Measurements from ENCODE around the gene YTHDF2. TPM values are rescaled to one million over a fixed set of nuclear protein-coding genes. Genes with fewer than 3 reads are reported as not detected.
"Not testable (repeated sequence)": the region's sequence is repeated elsewhere in the genome, so short reads cannot be mapped to it uniquely, and the experiment has no call there.

The YTHDF2 gene
- total RNA-seq, 4 donors from 2014 or later: 39.3 to 53.3 (median 41.6) TPM

- H3K4me3 ChIP-seq: no peak overlapping the region
- H3K4me1 ChIP-seq: peaks cover 0 to 7% (median 3%) of the 10 kb centered on the region in 4 donors
- no peaks in the 10 kb centered on the region for H3K9me3 ChIP-seq
- H3K36me3 ChIP-seq: peaks cover 10 to 25% (median 16%) of the 10 kb centered on the region in 4 donors
- WGBS: 65% methylated on average over 4 of the region's 4 CpGs
- TF ChIP-seq CTCF (IDR thresholded peaks at IDR 0.05): no peak
- TF ChIP-seq POLR2A (IDR thresholded peaks at IDR 0.05; ENCODE audit: low read depth): no peak
- no peak for TF ChIP-seq POLR2AphosphoS5 (IDR thresholded peaks at IDR 0.05)
- TF ChIP-seq EP300 (IDR thresholded peaks at IDR 0.05): no peak
- no peak for DNase-seq (ENCODE audit: extremely low spot score)
- H3K27me3 ChIP-seq: no peaks in the 10 kb centered on the region
- H3K27ac ChIP-seq (replicated peaks in 1 of 4): no peak overlapping the region
- intact Hi-C loops (cut with DNase I): no loop called here
Observed at GRCh38 chr1:28718586-28719331, 18.0 kb upstream of the YTHDF2 start.

GRCh38 chr1:28719332-28719619, 17.5 kb upstream of the YTHDF2 start:
- H3K27ac ChIP-seq (replicated peaks in 1 of 4): no peak overlapping the region
- intact Hi-C loops (cut with DNase I): no loop called here
- TF ChIP-seq EP300 (IDR thresholded peaks at IDR 0.05): no peak
- no peak for TF ChIP-seq CTCF (IDR thresholded peaks at IDR 0.05)
- no peak for TF ChIP-seq POLR2A (IDR thresholded peaks at IDR 0.05; ENCODE audit: low read depth)
- TF ChIP-seq POLR2AphosphoS5 (IDR thresholded peaks at IDR 0.05): no peak

GRCh38 chr1:28720376-28720775, 16.4 kb upstream of the YTHDF2 start:
- Histone ChIP-seq H3K9me3 (no peaks in the 10 kb centered on the region), H3K27ac (replicated peaks in 1 of 4) (no peak overlapping the region), H3K27me3 (no peaks in the 10 kb centered on the region), H3K36me3 (peaks cover 0 to 9% (median 2%) of the 10 kb centered on the region in 4 donors), H3K4me3 (no peak overlapping the region), H3K4me1 (peaks cover 0 to 7% (median 3%) of the 10 kb centered on the region in 4 donors)
- intact Hi-C loops (cut with DNase I): no loop called here
- 77% methylated on average over 5 of the region's 5 CpGs for WGBS
- DNase-seq (ENCODE audit: extremely low spot score): no peak
- TF ChIP-seq POLR2AphosphoS5 (IDR thresholded peaks at IDR 0.05): no peak
- TF ChIP-seq CTCF (IDR thresholded peaks at IDR 0.05): no peak

More at GRCh38 chr1:28719332-28719619, 17.5 kb upstream of the YTHDF2 start:
- Histone ChIP-seq H3K9me3 (no peaks in the 10 kb centered on the region), H3K27me3 (no peaks in the 10 kb centered on the region), H3K36me3 (peaks cover 6 to 20% (median 11%) of the 10 kb centered on the region in 4 donors), H3K4me3 (no peak overlapping the region), H3K4me1 (peaks cover 0 to 7% (median 3%) of the 10 kb centered on the region in 4 donors)
- DNase-seq (ENCODE audit: extremely low spot score): no peak

- H3K27ac ChIP-seq (replicated peaks in 1 of 4); DNase-seq (ENCODE audit: extremely low spot score); H3K4me1 ChIP-seq; H3K27me3 ChIP-seq; H3K36me3 ChIP-seq; H3K9me3 ChIP-seq; H3K4me3 ChIP-seq; intact Hi-C loops (cut with DNase I): not testable (repeated sequence)
- WGBS: 97% methylated on average over 18 of the region's 18 CpGs
Observed at GRCh38 chr1:28721927-28722326, 14.8 kb upstream of the YTHDF2 start.

- H3K27ac ChIP-seq (replicated peaks in 1 of 4); DNase-seq (ENCODE audit: extremely low spot score); H3K9me3 ChIP-seq; H3K4me1 ChIP-seq; H3K27me3 ChIP-seq; H3K36me3 ChIP-seq; intact Hi-C loops (cut with DNase I); H3K4me3 ChIP-seq: not testable (repeated sequence)
- WGBS: 90% methylated on average over 5 of the region's 5 CpGs
Observed at GRCh38 chr1:28725365-28725764, 11.4 kb upstream of the YTHDF2 start.

- no peak for TF ChIP-seq CTCF (IDR thresholded peaks at IDR 0.05)
- no peak for TF ChIP-seq POLR2A (IDR thresholded peaks at IDR 0.05; ENCODE audit: low read depth)
- TF ChIP-seq EP300 (IDR thresholded peaks at IDR 0.05): no peak
- TF ChIP-seq POLR2AphosphoS5 (IDR thresholded peaks at IDR 0.05): no peak
- intact Hi-C loops (cut with DNase I): loop anchor here (2.0 to 5.0 kb wide), 3 partner anchors 67 to 229 kb away; partner anchors contain the start of genes GMEB1, RCC1 and TAF12
- Histone ChIP-seq H3K4me1 (peaks cover 38 to 50% (median 43%) of the 10 kb centered on the region in 4 donors), H3K9me3 (no peaks in the 10 kb centered on the region), H3K4me3 (peak overlapping the region; percentile 78 to 100 (median 86)), H3K36me3 (peaks cover 13 to 29% (median 17%) of the 10 kb centered on the region in 4 donors), H3K27me3 (no peaks in the 10 kb centered on the region), H3K27ac (replicated peaks in 1 of 4) (peak overlapping the region; percentile 91 to 95 (median 94))
- no peak for DNase-seq (ENCODE audit: extremely low spot score)
- 8% methylated on average over 13 of the region's 15 CpGs for WGBS
Observed at GRCh38 chr1:28735961-28736449, 735 bp upstream of the YTHDF2 start.
